K562 (cell line): Measurements from ENCODE around the gene ANO10.

Source experiments
- CCAR2 ChIP-seq: fragments of 200-400 bp; formaldehyde crosslinking; IDR thresholded peaks from 2 replicates; pipeline ENCODE4 v1.6.1; 2017; ENCODE audit warnings: mild to moderate bottlenecking, low read depth, low read length
- CEBPB ChIP-seq: fragments of 450-650 bp; IDR thresholded peaks from 2 replicates; pipeline ENCODE4 v1.6.1; 2016; ENCODE audit warnings: missing genetic modification characterization, missing compliant biosample characterization
- CREB1 ChIP-seq, 2 experiments: sonication (generic) in 1 of 2; formaldehyde crosslinking in 1 of 2; IDR thresholded peaks; 2 replicates each; pipeline versions ENCODE4 v1.6.1 to v1.8.0; 2012 to 2022; ENCODE audit warnings: inconsistent platforms in 1 of 2, mild to moderate bottlenecking in 1 of 2, missing genetic modification reagents in 1 of 2, moderate library complexity in 1 of 2
- KLF13 ChIP-seq: fragments of 450-650 bp; IDR thresholded peaks from 2 replicates; pipeline ENCODE4 v1.6.1; 2016; ENCODE audit warnings: missing genetic modification characterization, low read depth, mild to moderate bottlenecking, missing compliant biosample characterization, moderate library complexity, borderline replicate concordance
- POLR2A ChIP-seq: fragments of 450-650 bp; conservative IDR thresholded peaks from 2 replicates; pipeline ENCODE4 v1.6.1; 2016
- POLR2AphosphoS2 ChIP-seq: IDR thresholded peaks from 2 replicates; pipeline ENCODE4 v1.6.1; 2012; ENCODE audit warnings: low read length, improper control_type of control experiment
- TBP ChIP-seq: optimal IDR thresholded peaks from 2 replicates; pipeline ENCODE3; 2011; ENCODE audit warnings: low read depth, low read length, improper control_type of control experiment
- ZNF174 ChIP-seq: fragments of 250-450 bp; sonication (Bioruptor Pico); IDR thresholded peaks from 2 replicates; pipeline ENCODE4 v1.4.0; 2020; ENCODE audit warnings: mild to moderate bottlenecking
- ZNF778 ChIP-seq: fragments of 450-650 bp; formaldehyde crosslinking; IDR thresholded peaks from 2 replicates; pipeline ENCODE4 v1.4.0; 2020; ENCODE audit warnings: mild to moderate bottlenecking, moderate library complexity
- TF ChIP-seq, protein P1 (sequence below): fragments of 450-650 bp; IDR thresholded peaks from 2 replicates; pipeline ENCODE4 v1.6.1; 2016; ENCODE audit warnings: missing biosample characterization, missing genetic modification characterization
- TF ChIP-seq, protein P2 (sequence below): sonication (generic); formaldehyde crosslinking; IDR thresholded peaks from 2 replicates; pipeline ENCODE4 v1.9.0; 2022; ENCODE audit warnings: mild to moderate bottlenecking, missing genetic modification reagents
- TF ChIP-seq, protein P3 (sequence below), 2 experiments: fragments of 450-650 bp in 1 of 2; IDR thresholded peaks; 2 replicates each; pipeline ENCODE4 v1.6.1; 2011 to 2017; ENCODE audit warnings: low read depth in 2 of 2, antibody characterized with exemption in 1 of 2, borderline replicate concordance in 1 of 2, low read length in 1 of 2, mild to moderate bottlenecking in 1 of 2, mixed read lengths in 1 of 2; ENCODE audit not compliant: control insufficient read depth in 1 of 2
- TF ChIP-seq, protein P4 (sequence below): IDR thresholded peaks from 3 replicates; pipeline ENCODE4 v1.6.1; 2011; ENCODE audit warnings: borderline replicate concordance, mild to moderate bottlenecking, moderate library complexity; ENCODE audit not compliant: insufficient read length; ENCODE audit errors: extremely low read depth
- TF ChIP-seq, protein P5 (sequence below), 2 experiments: fragments of 450-650 bp; formaldehyde crosslinking in 1 of 2; IDR thresholded peaks; 2 replicates each; pipeline versions ENCODE4 v1.4.0 to v1.6.1; 2014 to 2020; ENCODE audit warnings: mild to moderate bottlenecking in 2 of 2, borderline replicate concordance in 1 of 2, low read depth in 1 of 2

DNA sequence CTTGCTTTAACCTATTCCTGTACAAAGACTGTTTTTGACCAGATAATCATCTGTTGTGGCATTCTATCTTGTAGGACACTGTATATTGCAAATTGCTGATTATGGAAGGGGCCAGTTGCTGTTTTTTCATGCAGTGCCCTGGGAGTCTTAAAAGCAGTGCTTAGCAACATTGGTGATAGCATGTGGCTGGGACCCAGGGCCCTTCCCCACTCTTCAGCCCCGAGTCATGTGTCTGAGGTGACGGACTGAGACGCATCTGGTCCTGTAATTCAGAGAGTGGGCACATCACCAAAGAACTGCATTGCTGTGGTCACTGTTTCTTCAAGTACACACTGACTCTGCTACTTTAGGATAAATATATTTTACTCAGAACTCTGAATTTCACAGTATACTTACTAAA lies 272.1 kb downstream of the ANO10 start:
- TF ChIP-seq KLF13 (tag) (no peak), CREB1 (IDR thresholded peaks at IDR 0.05) (no peak), CREB1 (CRISPR knock-in tag; IDR thresholded peaks at IDR 0.05) (no peak), POLR2A (no peak), TBP (no peak), CEBPB (tag) (no peak), POLR2AphosphoS2 (no peak), ZNF174 (CRISPR knock-in tag) (no peak), CCAR2 (no peak), ZNF778 (no peak)
- TF ChIP-seq, protein P1, sequence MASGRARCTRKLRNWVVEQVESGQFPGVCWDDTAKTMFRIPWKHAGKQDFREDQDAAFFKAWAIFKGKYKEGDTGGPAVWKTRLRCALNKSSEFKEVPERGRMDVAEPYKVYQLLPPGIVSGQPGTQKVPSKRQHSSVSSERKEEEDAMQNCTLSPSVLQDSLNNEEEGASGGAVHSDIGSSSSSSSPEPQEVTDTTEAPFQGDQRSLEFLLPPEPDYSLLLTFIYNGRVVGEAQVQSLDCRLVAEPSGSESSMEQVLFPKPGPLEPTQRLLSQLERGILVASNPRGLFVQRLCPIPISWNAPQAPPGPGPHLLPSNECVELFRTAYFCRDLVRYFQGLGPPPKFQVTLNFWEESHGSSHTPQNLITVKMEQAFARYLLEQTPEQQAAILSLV (tag) = no peak
- TF ChIP-seq, protein P2, sequence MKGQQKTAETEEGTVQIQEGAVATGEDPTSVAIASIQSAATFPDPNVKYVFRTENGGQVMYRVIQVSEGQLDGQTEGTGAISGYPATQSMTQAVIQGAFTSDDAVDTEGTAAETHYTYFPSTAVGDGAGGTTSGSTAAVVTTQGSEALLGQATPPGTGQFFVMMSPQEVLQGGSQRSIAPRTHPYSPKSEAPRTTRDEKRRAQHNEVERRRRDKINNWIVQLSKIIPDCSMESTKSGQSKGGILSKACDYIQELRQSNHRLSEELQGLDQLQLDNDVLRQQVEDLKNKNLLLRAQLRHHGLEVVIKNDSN = no peak
- TF ChIP-seq, protein P3, sequence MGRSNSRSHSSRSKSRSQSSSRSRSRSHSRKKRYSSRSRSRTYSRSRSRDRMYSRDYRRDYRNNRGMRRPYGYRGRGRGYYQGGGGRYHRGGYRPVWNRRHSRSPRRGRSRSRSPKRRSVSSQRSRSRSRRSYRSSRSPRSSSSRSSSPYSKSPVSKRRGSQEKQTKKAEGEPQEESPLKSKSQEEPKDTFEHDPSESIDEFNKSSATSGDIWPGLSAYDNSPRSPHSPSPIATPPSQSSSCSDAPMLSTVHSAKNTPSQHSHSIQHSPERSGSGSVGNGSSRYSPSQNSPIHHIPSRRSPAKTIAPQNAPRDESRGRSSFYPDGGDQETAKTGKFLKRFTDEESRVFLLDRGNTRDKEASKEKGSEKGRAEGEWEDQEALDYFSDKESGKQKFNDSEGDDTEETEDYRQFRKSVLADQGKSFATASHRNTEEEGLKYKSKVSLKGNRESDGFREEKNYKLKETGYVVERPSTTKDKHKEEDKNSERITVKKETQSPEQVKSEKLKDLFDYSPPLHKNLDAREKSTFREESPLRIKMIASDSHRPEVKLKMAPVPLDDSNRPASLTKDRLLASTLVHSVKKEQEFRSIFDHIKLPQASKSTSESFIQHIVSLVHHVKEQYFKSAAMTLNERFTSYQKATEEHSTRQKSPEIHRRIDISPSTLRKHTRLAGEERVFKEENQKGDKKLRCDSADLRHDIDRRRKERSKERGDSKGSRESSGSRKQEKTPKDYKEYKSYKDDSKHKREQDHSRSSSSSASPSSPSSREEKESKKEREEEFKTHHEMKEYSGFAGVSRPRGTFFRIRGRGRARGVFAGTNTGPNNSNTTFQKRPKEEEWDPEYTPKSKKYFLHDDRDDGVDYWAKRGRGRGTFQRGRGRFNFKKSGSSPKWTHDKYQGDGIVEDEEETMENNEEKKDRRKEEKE (IDR thresholded peaks at IDR 0.05; ENCODE audit: borderline replicate concordance in 1 of 2, control insufficient read depth in 1 of 2, low read depth in 2 of 2, low read length in 1 of 2) = no peak
- TF ChIP-seq, protein P4, sequence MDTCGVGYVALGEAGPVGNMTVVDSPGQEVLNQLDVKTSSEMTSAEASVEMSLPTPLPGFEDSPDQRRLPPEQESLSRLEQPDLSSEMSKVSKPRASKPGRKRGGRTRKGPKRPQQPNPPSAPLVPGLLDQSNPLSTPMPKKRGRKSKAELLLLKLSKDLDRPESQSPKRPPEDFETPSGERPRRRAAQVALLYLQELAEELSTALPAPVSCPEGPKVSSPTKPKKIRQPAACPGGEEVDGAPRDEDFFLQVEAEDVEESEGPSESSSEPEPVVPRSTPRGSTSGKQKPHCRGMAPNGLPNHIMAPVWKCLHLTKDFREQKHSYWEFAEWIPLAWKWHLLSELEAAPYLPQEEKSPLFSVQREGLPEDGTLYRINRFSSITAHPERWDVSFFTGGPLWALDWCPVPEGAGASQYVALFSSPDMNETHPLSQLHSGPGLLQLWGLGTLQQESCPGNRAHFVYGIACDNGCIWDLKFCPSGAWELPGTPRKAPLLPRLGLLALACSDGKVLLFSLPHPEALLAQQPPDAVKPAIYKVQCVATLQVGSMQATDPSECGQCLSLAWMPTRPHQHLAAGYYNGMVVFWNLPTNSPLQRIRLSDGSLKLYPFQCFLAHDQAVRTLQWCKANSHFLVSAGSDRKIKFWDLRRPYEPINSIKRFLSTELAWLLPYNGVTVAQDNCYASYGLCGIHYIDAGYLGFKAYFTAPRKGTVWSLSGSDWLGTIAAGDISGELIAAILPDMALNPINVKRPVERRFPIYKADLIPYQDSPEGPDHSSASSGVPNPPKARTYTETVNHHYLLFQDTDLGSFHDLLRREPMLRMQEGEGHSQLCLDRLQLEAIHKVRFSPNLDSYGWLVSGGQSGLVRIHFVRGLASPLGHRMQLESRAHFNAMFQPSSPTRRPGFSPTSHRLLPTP = no peak
- TF ChIP-seq, protein P5, sequence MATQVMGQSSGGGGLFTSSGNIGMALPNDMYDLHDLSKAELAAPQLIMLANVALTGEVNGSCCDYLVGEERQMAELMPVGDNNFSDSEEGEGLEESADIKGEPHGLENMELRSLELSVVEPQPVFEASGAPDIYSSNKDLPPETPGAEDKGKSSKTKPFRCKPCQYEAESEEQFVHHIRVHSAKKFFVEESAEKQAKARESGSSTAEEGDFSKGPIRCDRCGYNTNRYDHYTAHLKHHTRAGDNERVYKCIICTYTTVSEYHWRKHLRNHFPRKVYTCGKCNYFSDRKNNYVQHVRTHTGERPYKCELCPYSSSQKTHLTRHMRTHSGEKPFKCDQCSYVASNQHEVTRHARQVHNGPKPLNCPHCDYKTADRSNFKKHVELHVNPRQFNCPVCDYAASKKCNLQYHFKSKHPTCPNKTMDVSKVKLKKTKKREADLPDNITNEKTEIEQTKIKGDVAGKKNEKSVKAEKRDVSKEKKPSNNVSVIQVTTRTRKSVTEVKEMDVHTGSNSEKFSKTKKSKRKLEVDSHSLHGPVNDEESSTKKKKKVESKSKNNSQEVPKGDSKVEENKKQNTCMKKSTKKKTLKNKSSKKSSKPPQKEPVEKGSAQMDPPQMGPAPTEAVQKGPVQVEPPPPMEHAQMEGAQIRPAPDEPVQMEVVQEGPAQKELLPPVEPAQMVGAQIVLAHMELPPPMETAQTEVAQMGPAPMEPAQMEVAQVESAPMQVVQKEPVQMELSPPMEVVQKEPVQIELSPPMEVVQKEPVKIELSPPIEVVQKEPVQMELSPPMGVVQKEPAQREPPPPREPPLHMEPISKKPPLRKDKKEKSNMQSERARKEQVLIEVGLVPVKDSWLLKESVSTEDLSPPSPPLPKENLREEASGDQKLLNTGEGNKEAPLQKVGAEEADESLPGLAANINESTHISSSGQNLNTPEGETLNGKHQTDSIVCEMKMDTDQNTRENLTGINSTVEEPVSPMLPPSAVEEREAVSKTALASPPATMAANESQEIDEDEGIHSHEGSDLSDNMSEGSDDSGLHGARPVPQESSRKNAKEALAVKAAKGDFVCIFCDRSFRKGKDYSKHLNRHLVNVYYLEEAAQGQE (IDR thresholded peaks at IDR 0.05; ENCODE audit: borderline replicate concordance) = no peak
- TF ChIP-seq, protein P5 (CRISPR knock-in tag; IDR thresholded peaks at IDR 0.05; ENCODE audit: low read depth) = no peak
